22Rv1 (cell line): ENCODE data around the gene SLC66A2.

Source experiments
- H3K27ac ChIP-seq: fragments of 450-650 bp; 2 replicates; pipeline ENCODE4 v1.5.1; 2017
- ZFX ChIP-seq: fragments of 450-650 bp; IDR thresholded peaks from 2 replicates; pipeline ENCODE4 v1.6.1; 2017; ENCODE audit warnings: antibody characterized with exemption, borderline replicate concordance
- TF ChIP-seq, protein P1 (sequence below): fragments of 450-650 bp; IDR thresholded peaks from 2 replicates; pipeline ENCODE4 v1.5.1; 2017; ENCODE audit warnings: mild to moderate bottlenecking

Gene SLC66A2

DNA sequence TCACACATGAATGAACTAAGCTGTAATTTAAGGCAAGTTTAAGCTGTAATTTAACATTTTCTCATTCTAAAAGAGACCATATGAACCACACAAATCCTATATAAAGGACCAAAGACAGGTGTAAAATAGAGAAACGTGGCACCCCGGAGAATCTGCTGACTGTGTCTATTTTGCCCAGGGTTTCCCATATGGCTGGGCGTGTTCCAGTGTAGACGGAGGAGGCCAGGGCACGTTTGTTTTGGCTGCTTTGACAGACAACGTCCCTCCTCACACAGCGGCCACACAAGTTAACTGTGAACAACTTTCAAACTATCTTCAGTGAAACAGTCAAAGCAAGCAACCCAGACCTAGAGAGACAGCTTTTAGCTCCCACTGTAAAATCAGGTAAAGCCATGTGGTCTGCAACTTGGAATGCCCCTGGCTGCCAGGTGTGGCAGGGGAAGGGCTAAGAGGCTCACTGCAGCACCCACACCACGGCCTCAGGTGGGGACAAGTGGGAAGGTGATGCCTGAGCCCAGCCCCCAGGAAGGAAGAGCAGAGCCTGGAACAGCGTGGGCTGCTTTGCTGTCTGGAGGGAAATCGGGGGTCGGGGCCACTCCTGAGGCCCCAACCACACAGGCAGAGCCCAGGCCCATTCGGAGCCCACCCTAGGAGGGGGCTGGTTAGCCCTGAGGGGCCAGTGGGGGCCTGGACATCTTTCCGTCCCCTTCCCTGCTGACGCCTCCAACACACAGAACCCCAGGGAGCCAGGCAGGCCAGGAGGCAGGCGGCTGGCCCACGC lies 40.7 kb downstream of the SLC66A2 start:
- H3K27ac ChIP-seq = no peak overlapping the region
- TF ChIP-seq ZFX = no peak

DNA sequence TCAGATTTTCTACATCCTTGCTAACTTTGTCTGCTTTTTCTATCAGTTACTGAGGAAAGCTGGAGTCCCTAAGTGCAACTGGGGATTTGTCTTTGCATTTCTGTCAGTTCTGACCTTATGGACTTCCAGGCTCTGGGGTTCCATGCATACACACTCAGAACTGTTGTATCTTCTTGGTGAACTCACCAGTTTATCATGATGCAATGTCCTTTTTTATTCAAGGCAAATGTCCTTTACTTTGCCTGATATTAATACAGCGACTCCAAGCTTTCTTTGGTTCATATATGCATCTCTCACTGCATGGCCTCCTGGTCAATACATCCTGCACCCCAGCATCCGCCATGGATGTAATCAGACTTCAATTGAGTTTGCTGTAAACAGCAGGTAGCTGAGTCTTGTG lies 44.7 kb downstream of the SLC66A2 start:
- TF ChIP-seq, protein P1, sequence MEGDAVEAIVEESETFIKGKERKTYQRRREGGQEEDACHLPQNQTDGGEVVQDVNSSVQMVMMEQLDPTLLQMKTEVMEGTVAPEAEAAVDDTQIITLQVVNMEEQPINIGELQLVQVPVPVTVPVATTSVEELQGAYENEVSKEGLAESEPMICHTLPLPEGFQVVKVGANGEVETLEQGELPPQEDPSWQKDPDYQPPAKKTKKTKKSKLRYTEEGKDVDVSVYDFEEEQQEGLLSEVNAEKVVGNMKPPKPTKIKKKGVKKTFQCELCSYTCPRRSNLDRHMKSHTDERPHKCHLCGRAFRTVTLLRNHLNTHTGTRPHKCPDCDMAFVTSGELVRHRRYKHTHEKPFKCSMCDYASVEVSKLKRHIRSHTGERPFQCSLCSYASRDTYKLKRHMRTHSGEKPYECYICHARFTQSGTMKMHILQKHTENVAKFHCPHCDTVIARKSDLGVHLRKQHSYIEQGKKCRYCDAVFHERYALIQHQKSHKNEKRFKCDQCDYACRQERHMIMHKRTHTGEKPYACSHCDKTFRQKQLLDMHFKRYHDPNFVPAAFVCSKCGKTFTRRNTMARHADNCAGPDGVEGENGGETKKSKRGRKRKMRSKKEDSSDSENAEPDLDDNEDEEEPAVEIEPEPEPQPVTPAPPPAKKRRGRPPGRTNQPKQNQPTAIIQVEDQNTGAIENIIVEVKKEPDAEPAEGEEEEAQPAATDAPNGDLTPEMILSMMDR = no peak
- no peak for TF ChIP-seq ZFX
- H3K27ac ChIP-seq = no peak overlapping the region

DNA sequence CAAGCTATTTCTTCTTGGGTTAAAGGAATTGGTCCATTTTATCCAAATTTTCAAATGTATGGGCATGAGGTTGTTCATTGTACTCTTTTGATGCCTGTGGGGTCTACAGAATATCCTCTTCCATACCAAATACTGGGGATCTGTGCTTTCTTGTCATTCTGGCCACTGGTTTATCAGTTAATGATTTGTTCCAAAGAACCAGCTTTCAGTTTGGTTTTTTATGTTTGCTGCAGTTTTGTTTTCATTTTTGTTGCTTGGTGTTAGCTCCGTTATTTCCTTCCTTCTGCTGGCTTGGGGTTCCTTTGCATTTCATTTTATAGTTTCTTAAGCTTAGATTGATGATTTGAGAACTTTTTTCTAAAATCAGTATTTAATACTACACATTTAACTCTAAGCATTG lies 45.5 kb downstream of the SLC66A2 start:
- no peak for TF ChIP-seq ZFX
- TF ChIP-seq, protein P1 = no peak
- no peak overlapping the region for H3K27ac ChIP-seq

DNA sequence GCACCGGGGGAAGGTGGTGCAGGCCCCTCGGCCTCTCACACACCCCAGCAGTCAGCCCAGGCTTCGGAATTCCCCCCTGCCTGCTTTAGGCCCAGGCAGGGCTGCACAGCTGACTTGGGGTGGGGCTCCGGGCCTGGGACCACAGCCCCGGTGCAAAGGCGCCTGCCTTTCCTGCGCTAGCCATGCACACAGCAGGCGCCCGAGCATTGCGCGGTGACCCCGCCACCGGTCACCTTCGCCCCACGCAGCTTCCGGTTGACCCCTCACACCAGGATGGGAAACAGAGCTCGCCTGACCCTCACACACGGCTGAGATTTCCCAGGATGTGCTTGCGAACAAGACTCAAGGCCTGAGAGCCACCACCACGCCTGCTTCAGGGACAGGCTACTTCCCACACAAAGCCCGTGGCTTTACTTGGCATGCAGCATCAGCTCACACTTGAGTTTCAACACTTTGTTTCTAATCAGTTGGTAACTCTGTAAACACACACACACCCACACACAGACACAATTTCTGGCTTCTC lies 46.0 kb downstream of the SLC66A2 start:
- TF ChIP-seq, protein P1 = no peak
- no peak for TF ChIP-seq ZFX
- H3K27ac ChIP-seq = no peak overlapping the region

DNA sequence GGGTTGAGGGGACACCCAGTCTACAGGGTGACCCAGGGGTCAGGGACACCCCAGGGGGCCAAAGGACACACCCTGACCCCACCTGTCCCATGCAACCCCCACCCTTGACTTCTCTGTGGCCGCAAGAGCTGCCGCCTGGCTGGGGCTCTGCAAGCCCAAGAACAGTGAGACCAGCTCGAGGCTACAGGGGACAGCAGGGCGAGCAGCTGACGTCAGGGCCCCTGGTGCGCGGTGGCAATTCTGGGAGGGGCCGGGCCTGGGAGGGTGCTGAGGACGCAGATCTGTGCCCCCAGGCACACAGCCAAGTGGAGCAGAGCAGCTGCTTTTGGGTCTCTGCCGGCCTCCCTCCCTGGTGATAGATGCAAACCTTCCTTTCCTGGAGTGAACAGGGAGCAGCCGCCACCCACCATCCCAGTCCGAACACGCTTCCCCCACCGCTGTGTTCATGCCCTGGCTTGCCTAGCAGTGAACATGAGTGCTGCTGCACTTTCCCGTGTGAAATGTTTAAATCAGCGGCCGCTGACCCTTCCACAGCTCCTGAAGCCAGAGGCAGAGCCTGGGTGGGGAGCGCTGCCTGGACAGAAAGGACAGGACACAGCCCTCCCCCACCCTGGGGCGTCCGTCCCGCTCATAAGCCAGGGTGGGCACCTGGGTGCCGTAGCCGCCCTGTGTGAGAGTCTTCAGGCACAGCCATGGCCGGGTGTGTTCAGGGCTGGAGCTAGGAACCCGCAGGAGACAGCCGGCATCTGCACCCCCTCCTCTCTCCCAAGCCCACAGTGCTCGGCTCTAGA lies 46.9 kb downstream of the SLC66A2 start:
- no peak overlapping the region for H3K27ac ChIP-seq
- TF ChIP-seq, protein P1 = no peak
- no peak for TF ChIP-seq ZFX

DNA sequence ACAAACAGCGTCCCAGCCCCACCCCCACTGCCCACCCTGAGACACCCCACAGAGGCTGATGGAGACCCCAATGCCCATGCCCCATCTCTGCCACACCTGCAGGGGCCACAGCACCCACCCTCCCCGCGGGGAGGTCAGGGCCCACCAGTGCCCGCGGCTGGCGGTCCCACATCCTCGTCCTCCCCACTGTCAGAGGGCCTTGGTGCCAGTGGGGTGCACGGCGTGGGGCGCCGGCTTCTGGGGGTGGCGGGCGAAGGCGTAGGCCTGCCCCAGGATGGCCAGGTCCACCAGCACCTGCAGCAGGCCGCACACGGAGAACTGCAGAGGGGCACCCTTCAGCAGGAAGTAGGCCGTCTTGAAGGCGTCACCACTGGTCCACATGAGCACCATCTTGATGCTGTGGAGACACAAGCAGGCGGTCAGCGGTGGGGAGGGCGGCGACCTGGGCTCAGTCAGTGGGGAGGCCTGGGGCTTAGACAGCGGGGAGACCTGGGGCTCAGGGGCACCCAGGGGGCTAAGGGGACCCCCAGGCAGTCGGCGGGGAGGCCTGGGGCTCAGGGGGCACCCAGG lies 47.6 kb downstream of the SLC66A2 start:
- H3K27ac ChIP-seq = no peak overlapping the region
- TF ChIP-seq, protein P1 = no peak
- no peak for TF ChIP-seq ZFX

DNA sequence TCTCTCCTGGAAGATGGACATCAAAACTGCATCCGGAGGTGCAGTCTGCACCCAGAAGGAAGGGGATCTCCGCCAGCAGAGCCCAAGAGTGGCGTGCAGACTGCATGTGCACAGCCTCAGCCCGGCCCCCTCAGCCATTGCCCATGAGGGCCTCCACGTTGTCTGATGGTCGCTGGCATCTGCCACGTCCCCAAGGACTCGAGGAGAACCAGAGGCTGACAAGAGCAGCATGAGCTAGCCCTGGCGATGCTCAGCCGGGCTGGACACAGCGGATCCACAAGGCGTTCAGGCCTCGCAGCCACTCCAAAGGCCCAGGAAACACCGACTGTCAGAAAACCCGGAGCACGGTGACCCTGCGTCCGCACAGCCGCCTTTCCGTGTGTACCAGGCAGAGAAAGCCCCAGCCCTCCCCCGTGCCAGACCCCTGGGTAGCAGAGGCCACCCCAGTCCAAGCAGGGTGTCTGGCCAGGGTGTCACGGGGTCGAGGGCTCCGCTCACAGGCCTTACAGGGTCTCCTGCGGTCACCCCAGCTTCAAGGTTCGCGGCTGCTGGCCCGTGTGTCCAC lies 48.3 kb downstream of the SLC66A2 start:
- TF ChIP-seq, protein P1 = no peak
- no peak for TF ChIP-seq ZFX
- no peak overlapping the region for H3K27ac ChIP-seq
